DND-41 (cell line): ENCODE data around the gene APOA5.

Experiments
- ATAC-seq: fragments of 200-7000 bp; cut with Tn5 transposase; 3 replicates; pipeline ENCODE4 v1.9.1; 2021; ENCODE audit warnings: low read depth; ENCODE audit not compliant: insufficient read depth
- DNase-seq: peaks from one replicate; pipeline ENCODE4 v3.0.0-alpha.2; 2020
- H2AFZ ChIP-seq: 2 replicates; pipeline ENCODE4 v1.6.0; 2012; ENCODE audit warnings: low read depth, low read length
- H3K27ac ChIP-seq: 2 replicates; pipeline ENCODE4 v1.5.1; 2012; ENCODE audit warnings: low read length, inconsistent platforms
- H3K27me3 ChIP-seq: fragments of 200-600 bp; sonication (generic); 2 replicates; pipeline ENCODE4 v1.6.0; 2012; ENCODE audit warnings: low read length, mild to moderate bottlenecking, inconsistent platforms; ENCODE audit not compliant: insufficient read depth, poor library complexity
- H3K36me3 ChIP-seq: 2 replicates; pipeline ENCODE4 v1.5.1; 2012; ENCODE audit warnings: low read length, inconsistent platforms; ENCODE audit not compliant: insufficient read depth
- H3K4me1 ChIP-seq: 2 replicates; pipeline ENCODE4 v1.5.1; 2012; ENCODE audit warnings: mild to moderate bottlenecking, low read length; ENCODE audit not compliant: insufficient read depth
- H3K4me2 ChIP-seq: 2 replicates; pipeline ENCODE4 v1.6.0; 2012; ENCODE audit warnings: mild to moderate bottlenecking, moderate library complexity, low read length, inconsistent platforms; ENCODE audit not compliant: insufficient read depth
- H3K4me3 ChIP-seq, 2 experiments: fragments of 200-600 bp in 1 of 2; shearing (Covaris generic) in 1 of 2; 2 replicates each; pipeline ENCODE4 v1.5.1; 2012 to 2016; ENCODE audit warnings: inconsistent platforms in 2 of 2, low read length in 2 of 2, mild to moderate bottlenecking in 2 of 2, low read depth in 1 of 2, moderate library complexity in 1 of 2
- H3K79me2 ChIP-seq: 2 replicates; pipeline ENCODE4 v1.6.0; 2012; ENCODE audit warnings: low read length, inconsistent platforms; ENCODE audit not compliant: insufficient read depth
- H3K9ac ChIP-seq: 2 replicates; pipeline ENCODE4 v1.6.0; 2012; ENCODE audit warnings: low read depth, mild to moderate bottlenecking, inconsistent platforms, low read length, moderate library complexity
- H3K9me3 ChIP-seq: 2 replicates; pipeline ENCODE4 v1.5.1; 2012; ENCODE audit warnings: low read length, moderate library complexity, mild to moderate bottlenecking, inconsistent platforms; ENCODE audit not compliant: insufficient read depth, severe bottlenecking
- H4K20me1 ChIP-seq: 2 replicates; pipeline ENCODE4 v1.6.0; 2012; ENCODE audit warnings: low read length; ENCODE audit not compliant: insufficient read depth
- EZH2 ChIP-seq: IDR thresholded peaks from 3 replicates; pipeline ENCODE4 v1.6.1; 2012; ENCODE audit warnings: borderline replicate concordance, low read depth, mild to moderate bottlenecking, moderate library complexity, low read length, inconsistent platforms; ENCODE audit not compliant: severe bottlenecking
- TF ChIP-seq, protein P1 (sequence below): IDR thresholded peaks from 2 replicates; pipeline ENCODE4 v1.5.1; 2012; ENCODE audit warnings: borderline replicate concordance, low read length, moderate library complexity, mild to moderate bottlenecking; ENCODE audit not compliant: poor library complexity, severe bottlenecking; ENCODE audit errors: extremely low read depth

The APOA5 gene

DNA sequence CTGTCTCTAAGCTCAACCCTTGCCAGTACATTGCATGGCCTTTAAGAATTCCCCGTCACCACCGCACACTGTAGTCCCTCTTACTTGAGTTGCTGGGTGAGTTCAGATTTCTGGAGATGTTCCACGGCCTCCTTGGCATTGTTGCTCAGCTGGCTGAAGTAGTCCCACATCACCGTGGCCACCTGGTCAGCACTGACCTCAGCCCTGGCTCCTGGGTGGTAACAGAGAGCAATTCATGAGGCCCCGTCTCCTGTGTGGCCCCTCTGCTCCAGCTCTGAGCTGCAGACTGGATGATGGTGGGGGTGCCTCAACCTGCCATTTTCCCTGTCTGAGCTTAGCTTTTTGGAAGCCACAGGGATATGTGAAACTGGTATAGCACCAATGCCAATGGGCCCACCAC, 30.9 kb upstream of the APOA5 start:
- ATAC-seq (no peak), DNase-seq (no peak)
- no peaks in the 10 kb centered on the region for H3K27me3 ChIP-seq
- H3K36me3 ChIP-seq = no peaks in the 10 kb centered on the region
- H4K20me1 ChIP-seq = no peaks in the 10 kb centered on the region
- no peak overlapping the region for H3K4me2 ChIP-seq
- no peaks in the 10 kb centered on the region for H3K79me2 ChIP-seq
- H3K4me1 ChIP-seq = no peaks in the 10 kb centered on the region
- no peak for TF ChIP-seq EZH2
- TF ChIP-seq, protein P1, sequence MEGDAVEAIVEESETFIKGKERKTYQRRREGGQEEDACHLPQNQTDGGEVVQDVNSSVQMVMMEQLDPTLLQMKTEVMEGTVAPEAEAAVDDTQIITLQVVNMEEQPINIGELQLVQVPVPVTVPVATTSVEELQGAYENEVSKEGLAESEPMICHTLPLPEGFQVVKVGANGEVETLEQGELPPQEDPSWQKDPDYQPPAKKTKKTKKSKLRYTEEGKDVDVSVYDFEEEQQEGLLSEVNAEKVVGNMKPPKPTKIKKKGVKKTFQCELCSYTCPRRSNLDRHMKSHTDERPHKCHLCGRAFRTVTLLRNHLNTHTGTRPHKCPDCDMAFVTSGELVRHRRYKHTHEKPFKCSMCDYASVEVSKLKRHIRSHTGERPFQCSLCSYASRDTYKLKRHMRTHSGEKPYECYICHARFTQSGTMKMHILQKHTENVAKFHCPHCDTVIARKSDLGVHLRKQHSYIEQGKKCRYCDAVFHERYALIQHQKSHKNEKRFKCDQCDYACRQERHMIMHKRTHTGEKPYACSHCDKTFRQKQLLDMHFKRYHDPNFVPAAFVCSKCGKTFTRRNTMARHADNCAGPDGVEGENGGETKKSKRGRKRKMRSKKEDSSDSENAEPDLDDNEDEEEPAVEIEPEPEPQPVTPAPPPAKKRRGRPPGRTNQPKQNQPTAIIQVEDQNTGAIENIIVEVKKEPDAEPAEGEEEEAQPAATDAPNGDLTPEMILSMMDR = no peak
- H3K9me3 ChIP-seq = no peaks in the 10 kb centered on the region
- no peak overlapping the region for H2AFZ ChIP-seq
- no peak overlapping the region for H3K4me3 ChIP-seq
- H3K27ac ChIP-seq = no peak overlapping the region
- H3K9ac ChIP-seq = no peak overlapping the region

DNA sequence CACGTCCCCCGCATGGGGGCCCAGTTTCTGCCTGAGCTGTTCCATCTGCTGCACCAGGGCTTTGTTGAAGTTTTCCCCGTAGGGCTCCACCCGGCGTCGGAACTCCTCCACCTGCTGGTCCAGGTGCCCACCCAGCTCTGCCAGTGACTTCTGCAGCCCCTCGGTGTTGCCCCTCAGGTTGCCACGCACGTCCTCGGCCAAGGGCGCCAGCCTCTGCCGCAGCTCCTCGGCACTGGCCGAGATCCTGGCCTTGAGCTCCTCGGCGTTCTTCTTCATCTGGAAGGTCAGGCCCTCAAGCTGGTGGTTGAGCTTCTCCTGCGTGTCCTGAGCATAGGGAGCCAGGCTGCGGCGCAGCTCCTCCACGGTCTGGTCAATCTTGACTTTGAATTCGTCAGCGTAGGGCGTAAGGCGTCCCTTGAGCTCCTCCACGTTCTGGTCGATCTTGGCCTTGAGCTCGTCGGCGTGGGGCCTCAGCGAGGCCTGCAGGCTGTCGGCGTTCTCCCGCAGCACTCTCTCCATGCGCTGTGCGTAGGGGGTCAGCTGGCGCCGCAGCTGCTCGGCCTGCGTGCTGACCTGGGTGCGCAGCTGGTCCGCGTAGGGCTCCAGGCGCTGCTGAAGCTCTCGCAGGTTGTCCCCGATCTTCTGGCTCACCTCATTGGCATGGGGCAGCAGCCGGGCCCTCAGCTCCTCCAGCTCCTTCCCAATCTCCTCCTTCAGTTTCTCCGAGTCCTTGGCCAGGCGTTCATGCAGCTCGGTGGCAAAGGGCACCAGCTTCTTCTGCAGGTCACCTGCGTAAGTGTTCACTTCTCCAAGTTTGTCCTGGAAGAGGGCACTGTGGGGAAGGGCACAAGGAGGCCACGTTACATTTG, 29.6 kb upstream of the APOA5 start:
- Histone ChIP-seq H3K27ac (no peak overlapping the region), H3K79me2 (no peaks in the 10 kb centered on the region), H3K9ac (no peak overlapping the region), H3K4me1 (no peaks in the 10 kb centered on the region), H4K20me1 (no peaks in the 10 kb centered on the region), H3K9me3 (no peaks in the 10 kb centered on the region), H3K4me2 (no peak overlapping the region), H3K27me3 (no peaks in the 10 kb centered on the region), H2AFZ (no peak overlapping the region), H3K4me3 (no peak overlapping the region), H3K36me3 (no peaks in the 10 kb centered on the region)
- no peak for ATAC-seq
- TF ChIP-seq, protein P1 = no peak
- no peak for TF ChIP-seq EZH2
- DNase-seq = no peak

DNA sequence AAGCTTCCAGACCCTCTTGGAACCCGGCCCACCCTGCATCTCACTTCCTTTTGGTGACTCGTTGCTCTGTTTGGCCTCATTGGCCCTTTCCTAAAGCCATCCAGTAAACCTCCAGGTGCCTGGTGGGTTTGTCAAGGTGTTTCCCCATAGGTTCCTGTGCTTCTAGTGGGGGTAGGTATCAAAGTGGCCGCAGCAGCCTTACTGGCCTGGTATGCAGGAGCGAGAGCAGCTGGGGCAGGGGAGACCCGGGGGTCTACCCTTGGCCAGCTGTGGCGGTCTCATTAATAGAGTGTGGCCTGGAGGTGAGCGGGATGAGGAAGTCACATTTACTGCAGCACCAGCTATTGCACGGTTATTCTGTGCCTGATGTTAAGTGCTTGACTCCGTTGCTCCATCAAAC, 27.4 kb upstream of the APOA5 start:
- H3K36me3 ChIP-seq = no peaks in the 10 kb centered on the region
- no peak for DNase-seq
- ATAC-seq = no peak
- no peaks in the 10 kb centered on the region for H4K20me1 ChIP-seq
- TF ChIP-seq EZH2 = no peak
- H3K79me2 ChIP-seq = no peaks in the 10 kb centered on the region
- H2AFZ ChIP-seq = no peak overlapping the region
- H3K9me3 ChIP-seq = no peaks in the 10 kb centered on the region
- H3K27ac ChIP-seq = no peak overlapping the region
- H3K4me2 ChIP-seq = no peak overlapping the region
- no peak overlapping the region for H3K9ac ChIP-seq
- H3K4me3 ChIP-seq = no peak overlapping the region
- H3K27me3 ChIP-seq = peaks cover 3% of the 10 kb centered on the region
- H3K4me1 ChIP-seq = no peaks in the 10 kb centered on the region

DNA sequence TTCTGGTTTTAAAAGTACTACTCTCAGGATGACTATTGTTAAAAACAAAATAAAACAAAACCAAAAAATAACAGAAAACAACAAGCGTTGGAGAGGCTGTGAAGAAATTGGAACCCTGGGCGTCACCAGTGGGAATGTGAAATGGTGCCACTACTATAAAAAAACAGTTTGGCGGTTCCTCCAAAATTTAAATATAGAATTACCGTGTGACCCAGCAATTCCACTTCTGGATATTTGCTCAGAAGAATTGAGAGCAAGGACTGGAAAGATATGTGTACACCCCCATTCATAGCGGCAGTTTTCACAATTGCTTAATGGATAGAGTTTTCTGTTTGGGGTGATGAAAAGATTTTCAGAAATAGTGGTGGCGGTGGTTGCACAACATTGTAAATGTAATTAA, 22.8 kb upstream of the APOA5 start:
- Histone ChIP-seq H3K79me2 (no peaks in the 10 kb centered on the region), H3K27ac (no peak overlapping the region), H3K4me1 (no peaks in the 10 kb centered on the region), H3K4me3 (no peak overlapping the region), H3K9ac (no peak overlapping the region), H3K36me3 (no peaks in the 10 kb centered on the region), H4K20me1 (no peaks in the 10 kb centered on the region), H3K9me3 (no peaks in the 10 kb centered on the region), H2AFZ (no peak overlapping the region), H3K27me3 (peaks cover 3% of the 10 kb centered on the region), H3K4me2 (no peak overlapping the region)
- no peak for ATAC-seq
- TF ChIP-seq EZH2 = no peak
- TF ChIP-seq, protein P1 = no peak
- DNase-seq = no peak
